Stomach smooth muscle (tissue), 2 donors: ENCODE results near the gene MGP.

Experiments used
- H3K27ac ChIP-seq: one replicate; pipeline ENCODE4 v1.7.0; 2013; ENCODE audit warnings: mild to moderate bottlenecking, low read length, inconsistent platforms
- H3K27me3 ChIP-seq, 2 donors: one replicate each; pipeline ENCODE4 v1.7.0; 2013; ENCODE audit warnings: low read length in 2 of 2; ENCODE audit not compliant: insufficient read depth in 2 of 2, control insufficient read depth in 1 of 2
- H3K36me3 ChIP-seq, 2 donors: one replicate each; pipeline ENCODE4 v1.7.0; 2013; ENCODE audit warnings: low read length in 2 of 2; ENCODE audit not compliant: control insufficient read depth in 2 of 2, insufficient read depth in 2 of 2
- H3K4me1 ChIP-seq: one replicate; pipeline ENCODE4 v1.7.0; 2013; ENCODE audit warnings: low read length; ENCODE audit not compliant: control insufficient read depth, insufficient read depth
- H3K4me3 ChIP-seq, 2 donors: one replicate each; pipeline ENCODE4 v1.7.0; 2013; ENCODE audit warnings: low read length in 2 of 2
- H3K9ac ChIP-seq, 2 donors: one replicate each; pipeline ENCODE4 v1.7.0; 2013; ENCODE audit warnings: low read length in 2 of 2, mild to moderate bottlenecking in 1 of 2
- H3K9me3 ChIP-seq, 2 donors: one replicate each; pipeline ENCODE4 v1.7.0; 2013; ENCODE audit warnings: low read length in 2 of 2; ENCODE audit not compliant: control insufficient read depth in 2 of 2
- donor health status: healthy.
- donor health status: Pancreatic carcinoma.

Gene MGP

DNA sequence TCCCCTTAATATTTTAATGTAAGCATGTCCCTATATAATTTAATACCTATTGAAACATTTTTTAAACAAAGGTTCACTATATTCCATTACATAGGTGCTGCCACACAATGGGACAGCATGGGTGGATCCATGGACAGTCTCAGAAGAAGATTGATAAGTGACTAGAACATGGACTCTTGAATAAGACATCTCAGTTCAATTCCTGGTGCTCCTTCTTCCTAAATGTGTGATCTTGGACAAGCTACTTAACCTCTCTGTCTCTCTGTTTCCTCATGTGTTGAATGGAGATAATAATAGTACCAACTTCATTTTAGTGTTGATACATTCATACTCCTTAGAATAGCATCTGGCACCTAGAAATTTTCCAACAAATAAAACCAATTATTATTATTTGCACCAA lies 41.3 kb downstream of the MGP start:
- Histone ChIP-seq H3K9me3 (no peaks in the 10 kb centered on the region), H3K4me1 (peaks cover 5% of the 10 kb centered on the region), H3K36me3 (no peaks in the 10 kb centered on the region), H3K27me3 (no peaks in the 10 kb centered on the region), H3K27ac (no peak overlapping the region), H3K4me3 (no peak overlapping the region), H3K9ac (no peak overlapping the region)

DNA sequence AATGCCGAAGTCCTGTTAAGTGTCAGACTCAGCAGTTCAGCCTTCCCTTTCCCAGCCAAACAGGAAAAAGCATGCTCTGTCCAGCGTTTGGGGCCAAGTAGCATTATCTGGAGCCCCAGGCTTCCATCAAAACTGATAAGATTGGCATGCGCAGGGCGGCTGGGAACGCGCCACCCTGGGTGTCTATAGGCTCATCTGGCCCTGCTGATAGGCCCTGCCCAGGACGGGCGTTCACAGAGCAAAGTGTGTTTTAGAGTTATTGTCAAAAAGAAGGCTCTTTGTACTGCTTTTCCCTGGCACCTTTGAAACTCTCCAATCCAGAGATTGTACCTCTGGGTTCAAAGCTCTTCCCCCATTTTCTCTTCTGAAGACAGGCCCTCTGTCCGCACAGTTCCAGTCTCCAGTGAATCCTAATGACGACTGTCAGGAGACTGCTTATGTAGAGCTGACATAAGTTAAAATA lies 42.2 kb downstream of the MGP start, which contains the start of gene ART4:
TSS of gene ART4 (minus strand) at position 102 of the 463 bp plus-strand sequence. CDS start 413 bp downstream, outside the sequence.
- Histone ChIP-seq H3K4me3 (no peak within 1 kb of the TSS), H3K9me3 (no peaks in the 10 kb centered on the region), H3K4me1 (peaks cover 5% of the 10 kb centered on the region), H3K27me3 (no peaks in the 10 kb centered on the region), H3K27ac (peak within 1 kb of the TSS; percentile 4), H3K36me3 (no peaks in the 10 kb centered on the region), H3K9ac (no peak within 1 kb of the TSS)

DNA sequence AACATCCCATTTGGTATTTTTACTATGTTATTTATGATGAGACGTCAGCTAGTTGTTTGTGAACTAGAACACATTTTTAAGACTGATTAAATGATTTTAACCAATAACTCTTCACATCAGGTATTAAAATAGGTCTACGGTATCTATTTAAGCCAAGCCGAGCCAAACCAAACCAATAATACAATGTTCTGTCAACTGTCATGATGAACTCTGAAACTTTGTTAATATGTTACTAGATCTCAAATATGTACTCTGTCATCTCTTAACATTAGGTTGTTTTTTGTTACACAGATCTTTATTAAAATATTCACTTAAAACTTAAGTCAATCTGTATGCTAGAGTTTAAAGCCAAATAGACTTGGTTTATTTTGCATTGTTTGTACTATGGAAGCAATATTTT lies 43.3 kb downstream of the MGP start:
- Histone ChIP-seq H3K36me3 (no peaks in the 10 kb centered on the region), H3K27ac (no peak overlapping the region), H3K9ac (no peak overlapping the region), H3K4me1 (peaks cover 5% of the 10 kb centered on the region), H3K9me3 (no peaks in the 10 kb centered on the region), H3K27me3 (no peaks in the 10 kb centered on the region), H3K4me3 (no peak overlapping the region)

DNA sequence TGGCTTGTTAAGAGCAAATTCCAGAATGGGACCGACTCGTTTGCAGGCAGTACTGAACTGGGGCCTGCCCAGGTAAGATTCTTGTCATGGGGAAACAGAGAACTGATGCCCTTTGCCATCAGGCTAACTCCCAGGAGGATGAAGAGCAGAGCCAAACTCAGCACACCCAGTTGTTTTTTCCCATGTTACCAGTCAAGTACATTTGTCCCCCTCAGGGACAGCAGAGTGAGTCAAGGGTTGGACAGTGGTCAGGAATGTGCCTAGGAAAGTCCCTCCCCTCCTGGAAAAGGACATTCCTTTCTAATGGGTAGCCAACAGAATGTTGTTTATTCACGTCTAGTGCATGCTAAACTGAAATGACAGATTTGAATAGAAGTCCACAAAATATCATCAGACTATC lies 43.9 kb downstream of the MGP start:
- peak overlapping the region in 1 of 2 donors; percentile 10 for H3K4me3 ChIP-seq
- no peaks in the 10 kb centered on the region for H3K36me3 ChIP-seq
- H3K9me3 ChIP-seq, result no peaks in the 10 kb centered on the region
- H3K27me3 ChIP-seq, result no peaks in the 10 kb centered on the region
- H3K4me1 ChIP-seq, result peaks cover 5% of the 10 kb centered on the region
- no peak overlapping the region for H3K9ac ChIP-seq
- no peak overlapping the region for H3K27ac ChIP-seq

DNA sequence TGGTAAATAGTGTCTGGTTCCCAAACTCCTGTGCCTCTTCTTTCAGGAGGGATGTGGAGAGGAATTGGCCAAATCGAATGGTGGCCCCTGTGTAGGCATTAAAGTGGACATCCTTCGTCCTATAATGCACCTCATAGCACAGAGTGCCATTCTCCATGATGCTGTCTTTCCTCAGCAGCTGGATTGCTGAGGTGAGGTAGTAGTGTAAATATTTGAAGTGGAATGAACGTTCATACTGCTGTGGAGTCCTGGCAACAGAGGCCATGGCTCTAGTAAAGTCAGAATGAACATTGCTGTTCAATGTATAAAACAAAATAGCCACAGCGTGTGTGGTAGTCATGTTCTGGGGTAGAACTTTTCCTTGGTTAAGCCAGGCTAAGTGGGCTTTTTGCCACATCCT lies 45.0 kb downstream of the MGP start:
- H3K36me3 ChIP-seq, result no peaks in the 10 kb centered on the region
- no peak overlapping the region for H3K4me3 ChIP-seq
- H3K27me3 ChIP-seq, result no peaks in the 10 kb centered on the region
- H3K27ac ChIP-seq, result no peak overlapping the region
- H3K9me3 ChIP-seq, result no peaks in the 10 kb centered on the region
- peaks cover 5% of the 10 kb centered on the region for H3K4me1 ChIP-seq
- no peak overlapping the region for H3K9ac ChIP-seq

DNA sequence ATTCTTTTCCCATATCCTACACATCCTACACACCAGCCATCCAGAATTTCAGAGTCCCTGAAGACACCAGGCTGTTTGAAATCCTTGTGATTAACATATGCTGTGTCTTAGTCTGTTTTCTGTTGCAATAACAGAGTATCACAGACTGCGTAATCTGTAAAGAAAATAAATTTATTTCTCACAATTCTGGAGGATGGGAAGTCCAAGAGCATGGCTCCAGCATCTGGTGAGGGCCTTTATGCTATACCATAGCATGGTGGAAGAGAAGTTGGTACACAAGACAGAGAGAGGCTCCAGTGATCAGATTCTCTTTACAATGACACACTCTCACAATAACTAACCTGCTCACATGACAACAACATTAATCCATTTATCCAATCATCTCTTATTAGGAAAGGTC lies 46.4 kb downstream of the MGP start:
- H3K9ac ChIP-seq, result no peak overlapping the region
- no peaks in the 10 kb centered on the region for H3K36me3 ChIP-seq
- H3K27ac ChIP-seq, result no peak overlapping the region
- no peak overlapping the region for H3K4me3 ChIP-seq
- H3K4me1 ChIP-seq, result peaks cover 5% of the 10 kb centered on the region
- H3K27me3 ChIP-seq, result no peaks in the 10 kb centered on the region
- no peaks in the 10 kb centered on the region for H3K9me3 ChIP-seq

DNA sequence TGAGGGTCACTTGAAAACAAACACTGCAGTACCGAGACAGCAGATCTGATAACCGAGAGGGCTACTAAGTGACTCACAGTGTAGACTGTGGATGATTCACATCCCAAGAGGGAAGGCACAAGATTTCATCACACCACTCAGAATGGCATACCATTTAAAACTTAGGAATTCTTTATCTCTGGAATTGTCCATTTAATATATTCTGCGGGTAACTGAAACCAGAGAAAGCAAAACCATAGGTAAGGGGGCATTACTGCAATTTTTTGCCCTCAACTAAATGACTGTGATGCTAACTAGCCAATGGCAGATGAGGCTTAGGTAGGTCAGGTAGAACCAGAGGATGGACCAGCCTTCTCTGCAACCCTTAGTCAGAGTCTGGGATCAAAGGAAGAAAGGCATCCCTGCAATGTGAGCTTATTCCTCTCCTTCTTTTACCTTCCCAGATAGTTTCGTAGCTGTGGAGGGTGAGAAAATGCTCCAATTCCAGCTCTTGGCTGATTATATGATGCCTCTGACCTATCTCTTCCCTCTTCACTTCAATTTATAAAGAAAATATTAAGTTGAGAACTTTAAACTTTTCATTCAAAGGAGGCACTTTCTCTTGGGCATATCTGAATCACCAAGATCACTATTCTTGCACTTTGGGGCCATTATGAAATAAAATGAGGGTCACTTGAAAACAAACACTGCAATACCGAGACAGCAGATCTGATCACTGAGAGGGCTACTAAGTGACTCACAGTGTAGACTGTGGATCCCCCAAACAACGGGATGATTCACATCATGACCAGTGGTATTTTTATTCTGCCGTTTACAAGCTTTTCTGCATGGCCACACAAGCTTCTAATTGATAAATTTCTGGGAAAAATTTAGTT lies 49.1 kb downstream of the MGP start:
- no peak overlapping the region for H3K27ac ChIP-seq
- no peaks in the 10 kb centered on the region for H3K36me3 ChIP-seq
- no peak overlapping the region for H3K9ac ChIP-seq
- H3K4me1 ChIP-seq, result peaks cover 2% of the 10 kb centered on the region
- no peak overlapping the region for H3K4me3 ChIP-seq
- H3K27me3 ChIP-seq, result no peaks in the 10 kb centered on the region
- no peaks in the 10 kb centered on the region for H3K9me3 ChIP-seq

DNA sequence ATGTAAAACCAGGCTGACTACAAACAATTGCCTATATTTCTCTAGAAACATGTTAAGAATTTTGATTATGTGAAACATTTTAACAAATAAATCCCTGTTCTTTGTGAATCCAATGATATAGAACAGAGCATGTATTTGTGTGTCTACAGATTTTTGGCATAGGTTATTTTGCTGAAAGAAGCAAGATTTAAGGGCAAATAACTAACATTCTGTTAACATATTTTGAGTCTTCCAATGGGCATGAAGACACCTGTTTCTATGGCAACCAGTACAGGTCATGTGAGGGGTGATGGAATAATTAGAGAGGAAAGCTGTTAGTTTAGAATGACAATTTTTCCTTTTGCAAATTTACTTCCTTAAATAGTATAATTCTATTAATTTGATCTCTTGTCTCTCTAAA lies 51.1 kb downstream of the MGP start:
- no peaks in the 10 kb centered on the region for H3K4me1 ChIP-seq
- H3K9ac ChIP-seq, result no peak overlapping the region
- no peaks in the 10 kb centered on the region for H3K36me3 ChIP-seq
- H3K27me3 ChIP-seq, result no peaks in the 10 kb centered on the region
- H3K9me3 ChIP-seq, result no peaks in the 10 kb centered on the region
- no peak overlapping the region for H3K27ac ChIP-seq
- no peak overlapping the region for H3K4me3 ChIP-seq

DNA sequence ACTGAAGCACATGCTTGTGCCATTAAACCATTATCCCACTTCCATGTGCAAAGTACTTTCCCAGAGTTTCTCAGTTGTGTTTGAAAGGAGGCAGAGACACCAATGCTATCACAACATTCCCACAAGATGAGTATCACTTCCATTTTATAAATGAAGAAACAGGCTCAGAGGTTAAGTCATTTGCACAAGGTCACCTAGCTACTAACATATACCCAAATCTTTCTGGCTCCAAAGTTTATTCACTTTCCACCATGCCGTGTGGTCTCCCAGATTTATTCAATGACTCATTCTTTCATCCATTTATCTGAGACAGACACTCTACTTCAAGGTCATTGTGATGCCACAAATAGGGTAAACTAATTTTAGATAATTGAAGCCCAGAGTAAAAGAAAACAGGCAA lies 51.7 kb downstream of the MGP start:
- no peak overlapping the region for H3K27ac ChIP-seq
- H3K4me1 ChIP-seq, result no peaks in the 10 kb centered on the region
- H3K36me3 ChIP-seq, result no peaks in the 10 kb centered on the region
- H3K27me3 ChIP-seq, result no peaks in the 10 kb centered on the region
- H3K9ac ChIP-seq, result no peak overlapping the region
- H3K4me3 ChIP-seq, result no peak overlapping the region
- H3K9me3 ChIP-seq, result no peaks in the 10 kb centered on the region

DNA sequence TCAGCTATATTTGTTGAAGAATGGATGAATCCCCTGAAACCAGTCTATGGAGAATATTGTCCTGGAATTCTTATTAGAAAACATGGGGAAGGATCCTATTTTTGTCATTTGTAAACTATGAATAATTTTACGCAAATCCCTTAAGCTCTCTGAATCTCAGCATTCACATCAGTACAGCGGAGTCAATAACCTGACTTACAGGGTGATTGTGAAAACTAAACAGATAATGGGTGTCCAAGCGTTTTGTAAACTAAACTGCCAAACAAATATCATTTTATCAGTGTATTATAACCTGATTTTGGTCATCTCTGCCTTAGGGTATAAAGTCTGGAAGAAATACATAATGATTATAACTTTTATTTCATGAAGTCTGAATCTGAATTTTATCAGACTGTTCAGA lies 52.3 kb downstream of the MGP start:
- Histone ChIP-seq H3K9me3 (no peaks in the 10 kb centered on the region), H3K9ac (no peak overlapping the region), H3K27me3 (no peaks in the 10 kb centered on the region), H3K4me3 (no peak overlapping the region), H3K4me1 (no peaks in the 10 kb centered on the region), H3K27ac (no peak overlapping the region), H3K36me3 (no peaks in the 10 kb centered on the region)
